Measurements from ENCODE around the gene TSPAN32.

Gene TSPAN32

GRCh38 chr11:2359557-2359956 lies 57.7 kb downstream of the TSPAN32 start:
- ATAC-seq (ENCODE audit: insufficient read depth, low read depth) (no peak), DNase-seq (no peak)
- Histone ChIP-seq H3K27me3 (ENCODE audit: insufficient read depth, low read length, poor library complexity) (no peaks in the 10 kb centered on the region), H3K9me3 (ENCODE audit: insufficient read depth, low read length, severe bottlenecking) (no peaks in the 10 kb centered on the region), H3K4me3 (ENCODE audit: low read depth in 1 of 2, low read length in 2 of 2) (no peak overlapping the region), H3K4me1 (ENCODE audit: insufficient read depth, low read length) (no peaks in the 10 kb centered on the region), H3K4me2 (ENCODE audit: insufficient read depth, low read length) (no peak overlapping the region), H2AFZ (ENCODE audit: low read depth, low read length) (no peak overlapping the region), H3K79me2 (ENCODE audit: insufficient read depth, low read length) (no peaks in the 10 kb centered on the region), H3K9ac (ENCODE audit: low read depth, low read length) (no peak overlapping the region), H3K27ac (ENCODE audit: low read length) (no peak overlapping the region), H3K36me3 (ENCODE audit: insufficient read depth, low read length) (no peaks in the 10 kb centered on the region), H4K20me1 (ENCODE audit: insufficient read depth, low read length) (0 out of 2 replicates have a peak, but pooled peaks cover 3% of the 10 kb centered on the region)
- no peak for TF ChIP-seq EZH2 (IDR thresholded peaks at IDR 0.05; ENCODE audit: borderline replicate concordance, low read depth, low read length, severe bottlenecking)
- TF ChIP-seq, protein P1, sequence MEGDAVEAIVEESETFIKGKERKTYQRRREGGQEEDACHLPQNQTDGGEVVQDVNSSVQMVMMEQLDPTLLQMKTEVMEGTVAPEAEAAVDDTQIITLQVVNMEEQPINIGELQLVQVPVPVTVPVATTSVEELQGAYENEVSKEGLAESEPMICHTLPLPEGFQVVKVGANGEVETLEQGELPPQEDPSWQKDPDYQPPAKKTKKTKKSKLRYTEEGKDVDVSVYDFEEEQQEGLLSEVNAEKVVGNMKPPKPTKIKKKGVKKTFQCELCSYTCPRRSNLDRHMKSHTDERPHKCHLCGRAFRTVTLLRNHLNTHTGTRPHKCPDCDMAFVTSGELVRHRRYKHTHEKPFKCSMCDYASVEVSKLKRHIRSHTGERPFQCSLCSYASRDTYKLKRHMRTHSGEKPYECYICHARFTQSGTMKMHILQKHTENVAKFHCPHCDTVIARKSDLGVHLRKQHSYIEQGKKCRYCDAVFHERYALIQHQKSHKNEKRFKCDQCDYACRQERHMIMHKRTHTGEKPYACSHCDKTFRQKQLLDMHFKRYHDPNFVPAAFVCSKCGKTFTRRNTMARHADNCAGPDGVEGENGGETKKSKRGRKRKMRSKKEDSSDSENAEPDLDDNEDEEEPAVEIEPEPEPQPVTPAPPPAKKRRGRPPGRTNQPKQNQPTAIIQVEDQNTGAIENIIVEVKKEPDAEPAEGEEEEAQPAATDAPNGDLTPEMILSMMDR (IDR thresholded peaks at IDR 0.05; ENCODE audit: borderline replicate concordance, extremely low read depth, low read length, poor library complexity, severe bottlenecking): no peak

- Histone ChIP-seq H3K27ac (ENCODE audit: low read length) (no peak overlapping the region), H4K20me1 (ENCODE audit: insufficient read depth, low read length) (peaks cover 6% of the 10 kb centered on the region; the same call in 1 of the 2 replicates), H3K79me2 (ENCODE audit: insufficient read depth, low read length) (no peaks in the 10 kb centered on the region), H2AFZ (ENCODE audit: low read depth, low read length) (no peak overlapping the region), H3K9ac (ENCODE audit: low read depth, low read length) (no peak overlapping the region), H3K9me3 (ENCODE audit: insufficient read depth, low read length, severe bottlenecking) (no peaks in the 10 kb centered on the region), H3K4me1 (ENCODE audit: insufficient read depth, low read length) (no peaks in the 10 kb centered on the region), H3K36me3 (ENCODE audit: insufficient read depth, low read length) (no peaks in the 10 kb centered on the region), H3K4me2 (ENCODE audit: insufficient read depth, low read length) (no peak overlapping the region), H3K27me3 (ENCODE audit: insufficient read depth, low read length, poor library complexity) (no peaks in the 10 kb centered on the region), H3K4me3 (ENCODE audit: low read depth in 1 of 2, low read length in 2 of 2) (no peak overlapping the region)
- no peak for TF ChIP-seq EZH2 (IDR thresholded peaks at IDR 0.05; ENCODE audit: borderline replicate concordance, low read depth, low read length, severe bottlenecking)
- DNase-seq (no peak), ATAC-seq (ENCODE audit: insufficient read depth, low read depth) (no peak)
Observed at GRCh38 chr11:2360081-2360642, 58.3 kb downstream of the TSPAN32 start.

- no peak overlapping the region for H3K27ac ChIP-seq (ENCODE audit: low read length)
- H4K20me1 ChIP-seq (ENCODE audit: insufficient read depth, low read length): peaks cover 10% of the 10 kb centered on the region; the same call in 1 of the 2 replicates
- DNase-seq (no peak), ATAC-seq (ENCODE audit: insufficient read depth, low read depth) (no peak)
- H3K4me2 ChIP-seq (ENCODE audit: insufficient read depth, low read length): no peak overlapping the region
- TF ChIP-seq EZH2 (IDR thresholded peaks at IDR 0.05; ENCODE audit: borderline replicate concordance, low read depth, low read length, severe bottlenecking): no peak
- TF ChIP-seq, protein P1 (IDR thresholded peaks at IDR 0.05; ENCODE audit: borderline replicate concordance, extremely low read depth, low read length, poor library complexity, severe bottlenecking): no peak
- H3K9me3 ChIP-seq (ENCODE audit: insufficient read depth, low read length, severe bottlenecking): no peaks in the 10 kb centered on the region
- H2AFZ ChIP-seq (ENCODE audit: low read depth, low read length): no peak overlapping the region
- H3K36me3 ChIP-seq (ENCODE audit: insufficient read depth, low read length): no peaks in the 10 kb centered on the region
- no peaks in the 10 kb centered on the region for H3K79me2 ChIP-seq (ENCODE audit: insufficient read depth, low read length)
- H3K27me3 ChIP-seq (ENCODE audit: insufficient read depth, low read length, poor library complexity): no peaks in the 10 kb centered on the region
- no peak overlapping the region for H3K4me3 ChIP-seq (ENCODE audit: low read depth in 1 of 2, low read length in 2 of 2)
- H3K9ac ChIP-seq (ENCODE audit: low read depth, low read length): no peak overlapping the region
- H3K4me1 ChIP-seq (ENCODE audit: insufficient read depth, low read length): no peaks in the 10 kb centered on the region
Observed at GRCh38 chr11:2361565-2361964, 59.8 kb downstream of the TSPAN32 start.

DNA sequence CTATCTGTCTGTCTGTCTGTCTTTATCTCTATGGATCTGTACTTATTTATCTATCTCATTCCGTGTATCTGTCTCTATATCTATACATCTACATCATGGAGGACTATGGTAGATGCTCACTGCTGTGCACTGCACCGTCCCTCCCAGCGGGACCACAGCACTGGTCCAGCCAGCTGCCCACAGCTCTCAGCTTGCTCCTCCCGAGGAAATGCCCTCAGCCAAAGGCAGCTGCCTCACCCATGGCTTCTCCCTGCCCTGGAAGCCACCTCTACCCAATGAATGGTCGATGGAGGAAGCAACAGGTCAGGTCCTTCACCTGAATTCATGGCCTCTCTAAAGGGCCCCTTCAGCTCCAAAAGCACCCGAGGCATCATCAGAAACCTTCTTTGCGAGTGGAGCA lies 60.6 kb downstream of the TSPAN32 start:
- Histone ChIP-seq H4K20me1 (ENCODE audit: insufficient read depth, low read length) (peaks cover 16% of the 10 kb centered on the region; the same call in 1 of the 2 replicates), H3K27me3 (ENCODE audit: insufficient read depth, low read length, poor library complexity) (no peaks in the 10 kb centered on the region), H3K79me2 (ENCODE audit: insufficient read depth, low read length) (no peaks in the 10 kb centered on the region), H2AFZ (ENCODE audit: low read depth, low read length) (no peak overlapping the region), H3K36me3 (ENCODE audit: insufficient read depth, low read length) (no peaks in the 10 kb centered on the region), H3K27ac (ENCODE audit: low read length) (no peak overlapping the region), H3K4me2 (ENCODE audit: insufficient read depth, low read length) (no peak overlapping the region), H3K4me3 (ENCODE audit: low read depth in 1 of 2, low read length in 2 of 2) (no peak overlapping the region), H3K4me1 (ENCODE audit: insufficient read depth, low read length) (no peaks in the 10 kb centered on the region), H3K9me3 (ENCODE audit: insufficient read depth, low read length, severe bottlenecking) (no peaks in the 10 kb centered on the region), H3K9ac (ENCODE audit: low read depth, low read length) (no peak overlapping the region)
- ATAC-seq (ENCODE audit: insufficient read depth, low read depth) (no peak), DNase-seq (no peak)
- TF ChIP-seq EZH2 (IDR thresholded peaks at IDR 0.05; ENCODE audit: borderline replicate concordance, low read depth, low read length, severe bottlenecking): no peak
- TF ChIP-seq, protein P1 (IDR thresholded peaks at IDR 0.05; ENCODE audit: borderline replicate concordance, extremely low read depth, low read length, poor library complexity, severe bottlenecking): no peak
